GM10248 (cell line): ENCODE data around the gene RFX8.
"Not testable (repeated sequence)": the region's sequence is repeated elsewhere in the genome, so short reads cannot be mapped to it uniquely, and the experiment has no call there.

ENCODE experiments used
- CTCF ChIA-PET: fragments of 300-600 bp; sonication (Branson Sonifier 250); formaldehyde crosslinking; extraction: SDS; loops from one replicate; lab custom pipeline; 2021; ENCODE audit warnings: antibody characterized with exemption; lab: Yijun Ruan, JAX
- POLR2A ChIA-PET: fragments of 350-650 bp; sonication (Branson Sonifier 250); formaldehyde crosslinking; extraction: SDS; loops from one replicate; lab custom pipeline; 2020; ENCODE audit warnings: antibody characterized with exemption; lab: Yijun Ruan, JAX
- DNase-seq: peaks from one replicate; pipeline ENCODE4 v3.0.0; 2012; ENCODE audit errors: extremely low spot score
- TF ChIP-seq, protein P1 (sequence below): IDR thresholded peaks from 2 replicates; pipeline ENCODE4 v1.5.1; 2012; ENCODE audit warnings: mild to moderate bottlenecking, low read depth; ENCODE audit errors: extremely low read depth, missing control alignments, control extremely low read depth

The RFX8 gene

DNA sequence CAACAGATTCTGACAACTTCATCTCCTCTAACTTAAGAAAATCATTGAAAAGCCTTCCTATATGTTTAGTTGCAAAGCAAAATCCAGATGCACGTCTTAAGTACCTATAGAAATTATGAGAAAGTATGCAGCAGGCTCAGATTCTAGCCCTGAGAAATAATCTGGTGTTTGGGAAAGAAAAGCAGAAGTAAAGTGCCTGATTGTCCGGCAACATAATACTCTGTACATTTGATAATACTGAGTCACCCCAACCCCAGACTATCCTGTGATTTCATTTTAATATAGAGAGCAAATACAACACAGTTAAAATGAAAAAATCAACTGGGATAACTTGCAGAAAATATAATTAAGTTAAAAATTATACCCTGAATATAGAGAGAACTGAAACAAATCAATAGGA, 13.5 kb downstream of the RFX8 start:
- ChIA-PET POLR2A (no interaction called here), CTCF (no interaction called here)
- DNase-seq: no peak
- TF ChIP-seq, protein P1, sequence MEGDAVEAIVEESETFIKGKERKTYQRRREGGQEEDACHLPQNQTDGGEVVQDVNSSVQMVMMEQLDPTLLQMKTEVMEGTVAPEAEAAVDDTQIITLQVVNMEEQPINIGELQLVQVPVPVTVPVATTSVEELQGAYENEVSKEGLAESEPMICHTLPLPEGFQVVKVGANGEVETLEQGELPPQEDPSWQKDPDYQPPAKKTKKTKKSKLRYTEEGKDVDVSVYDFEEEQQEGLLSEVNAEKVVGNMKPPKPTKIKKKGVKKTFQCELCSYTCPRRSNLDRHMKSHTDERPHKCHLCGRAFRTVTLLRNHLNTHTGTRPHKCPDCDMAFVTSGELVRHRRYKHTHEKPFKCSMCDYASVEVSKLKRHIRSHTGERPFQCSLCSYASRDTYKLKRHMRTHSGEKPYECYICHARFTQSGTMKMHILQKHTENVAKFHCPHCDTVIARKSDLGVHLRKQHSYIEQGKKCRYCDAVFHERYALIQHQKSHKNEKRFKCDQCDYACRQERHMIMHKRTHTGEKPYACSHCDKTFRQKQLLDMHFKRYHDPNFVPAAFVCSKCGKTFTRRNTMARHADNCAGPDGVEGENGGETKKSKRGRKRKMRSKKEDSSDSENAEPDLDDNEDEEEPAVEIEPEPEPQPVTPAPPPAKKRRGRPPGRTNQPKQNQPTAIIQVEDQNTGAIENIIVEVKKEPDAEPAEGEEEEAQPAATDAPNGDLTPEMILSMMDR: no peak

DNA sequence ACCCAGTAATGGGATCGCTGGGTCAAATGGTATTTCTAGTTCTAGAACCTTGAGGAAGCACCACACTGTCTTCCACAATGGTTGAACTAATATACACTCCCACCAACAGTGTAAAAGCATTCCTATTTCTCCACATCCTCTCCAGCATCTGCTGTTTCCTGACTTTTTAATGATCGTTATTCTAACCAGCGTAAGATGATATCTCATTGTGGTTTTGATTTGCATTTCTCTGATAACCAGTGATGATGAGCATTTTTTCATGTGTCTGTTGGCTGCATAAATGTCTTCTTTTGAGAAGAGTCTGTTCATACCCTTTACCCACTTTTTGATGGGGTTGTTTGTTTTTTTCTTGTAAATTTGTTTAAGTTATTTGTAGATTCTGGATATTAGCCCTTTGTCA, 20.5 kb downstream of the RFX8 start:
- DNase-seq, POLR2A ChIA-PET, CTCF ChIA-PET: not testable (repeated sequence)

DNA sequence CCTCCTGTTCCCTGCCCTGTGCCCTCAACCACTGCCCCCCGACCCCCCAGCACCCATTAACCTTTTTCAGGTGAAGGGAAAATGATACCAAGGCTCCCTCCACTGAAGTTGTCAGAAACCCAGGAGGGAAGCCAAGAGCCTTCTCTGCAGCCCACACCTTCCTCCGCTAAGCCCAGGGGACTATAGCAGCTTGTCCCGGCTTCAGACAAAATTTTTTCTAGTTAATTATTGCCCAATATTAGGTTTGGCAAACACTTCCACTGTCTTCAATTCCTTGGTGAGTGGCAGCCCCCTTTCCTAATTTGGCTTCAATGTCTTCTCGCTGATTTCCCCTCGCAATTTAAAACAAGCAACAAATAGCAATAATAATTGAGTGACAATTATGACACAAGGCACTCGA, 23.9 kb downstream of the RFX8 start:
- DNase-seq: no peak
- ChIA-PET POLR2A (no interaction called here), CTCF (no interaction called here)
- TF ChIP-seq, protein P1: no peak

DNA sequence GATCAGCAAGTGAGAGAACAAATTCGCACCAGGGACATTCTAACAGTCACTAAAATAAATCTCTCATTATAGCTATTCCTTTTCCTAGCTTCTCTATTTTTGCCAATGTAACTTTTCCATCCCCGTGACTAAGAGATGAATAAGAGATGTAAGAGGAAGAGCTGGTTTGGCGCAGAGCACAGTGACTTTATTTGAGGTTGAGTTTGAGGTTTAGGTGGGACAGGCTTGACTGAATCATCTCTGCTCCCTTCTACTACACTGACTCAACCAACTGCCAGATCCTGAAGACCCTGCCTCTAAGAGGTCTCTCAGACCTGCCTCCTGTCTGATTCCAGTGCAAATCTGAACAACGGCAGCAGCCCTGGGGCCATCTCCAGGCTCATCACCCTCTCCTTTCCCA, 28.0 kb downstream of the RFX8 start:
- POLR2A ChIA-PET: no interaction called here
- no peak for DNase-seq
- TF ChIP-seq, protein P1: no peak
- CTCF ChIA-PET: no interaction called here

DNA sequence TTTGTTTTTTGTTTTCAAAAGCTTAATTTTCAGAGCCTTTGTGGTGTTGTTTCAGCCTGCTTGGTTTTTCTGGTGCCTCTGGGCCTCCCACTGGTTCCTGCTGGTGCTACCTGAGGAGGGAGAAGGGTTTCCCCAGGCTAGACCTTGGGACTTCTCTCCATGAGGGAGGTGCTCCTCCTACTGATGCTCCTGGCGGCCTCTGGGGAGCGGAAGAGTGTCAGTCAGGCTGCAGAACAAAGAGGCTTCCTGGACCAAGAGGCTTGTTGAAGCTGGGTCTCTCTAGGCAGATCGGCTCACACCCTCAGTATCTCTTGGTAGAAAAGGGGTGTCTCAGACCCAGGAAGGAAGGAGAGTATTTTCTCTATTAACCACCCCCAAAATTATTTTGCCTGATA, 32.2 kb downstream of the RFX8 start:
- ChIA-PET POLR2A (no interaction called here), CTCF (no interaction called here)
- TF ChIP-seq, protein P1: no peak
- no peak for DNase-seq

DNA sequence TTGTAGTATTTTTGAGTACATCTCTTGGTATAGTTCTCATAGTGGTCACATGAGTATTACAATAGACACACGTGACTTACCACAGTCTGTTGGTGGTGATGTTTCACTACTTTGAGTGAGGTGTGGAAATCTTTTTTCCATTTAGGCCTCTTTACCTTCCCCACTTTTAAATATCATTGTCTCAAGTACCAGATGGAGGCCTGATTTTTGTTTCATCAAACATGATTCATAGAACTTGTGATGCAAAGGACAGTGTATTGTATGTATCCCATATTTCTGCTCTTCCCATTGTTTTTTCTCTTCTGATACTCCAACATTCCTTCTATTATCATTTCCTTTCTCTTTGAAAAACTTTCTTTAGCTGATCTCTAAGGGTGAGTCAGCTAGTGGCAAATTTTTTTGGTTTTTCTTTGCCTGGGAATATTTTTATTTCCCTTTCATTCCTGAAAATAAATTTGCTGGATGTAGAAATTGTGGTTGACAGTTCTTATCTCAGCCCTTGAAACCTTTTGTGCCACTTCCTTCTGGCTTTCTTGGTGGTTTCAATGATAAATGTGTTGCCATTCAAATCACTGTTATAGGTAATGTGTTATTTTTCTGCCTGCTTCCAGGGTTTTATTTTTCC, 32.8 kb downstream of the RFX8 start:
- TF ChIP-seq, protein P1: no peak
- ChIA-PET POLR2A (no interaction called here), CTCF (no interaction called here)
- no peak for DNase-seq

DNA sequence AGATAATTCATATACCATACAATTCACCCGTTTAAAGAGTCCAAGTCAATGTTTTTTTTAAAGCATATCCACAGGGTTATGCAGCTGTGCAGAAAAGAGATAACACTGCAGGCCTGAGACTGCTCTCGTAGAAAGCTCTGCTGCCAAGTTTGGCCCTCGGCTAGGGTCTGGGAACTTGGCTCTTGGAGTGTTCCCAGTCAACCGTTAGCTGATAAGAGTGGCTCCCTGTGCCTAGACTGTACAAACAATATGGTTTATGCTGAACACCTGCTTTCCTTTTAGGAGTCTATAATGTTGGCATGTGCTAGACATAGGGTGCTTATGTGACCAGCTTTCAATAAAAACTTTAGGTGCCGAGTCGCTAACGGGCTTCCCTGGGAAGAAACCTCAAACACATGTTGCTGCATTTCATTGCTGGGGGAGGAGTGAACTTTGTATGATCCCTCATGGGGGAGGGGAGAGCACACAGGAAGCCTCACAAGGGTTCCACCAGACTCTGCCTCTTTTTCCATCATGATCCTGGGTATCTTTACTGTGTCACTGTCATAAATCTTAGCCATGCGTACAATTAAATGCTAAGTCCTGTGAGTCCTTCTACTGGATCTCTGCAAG, 34.7 kb downstream of the RFX8 start:
- DNase-seq: no peak
- TF ChIP-seq, protein P1: no peak
- POLR2A ChIA-PET: interaction anchor here (0.7 kb wide), 1 partner anchor 1166 kb away, joined by 3 read pairs; no protein-coding TSS in a partner anchor
- CTCF ChIA-PET: no interaction called here
